PC-3 (cell line): ENCODE measurements around the gene DCP1B. TPM values are rescaled to one million over a fixed set of nuclear protein-coding genes. Genes with fewer than 3 reads are reported as not detected.

Experiments
- ATAC-seq: fragments of 200-7000 bp; cut with Tn5 transposase; 2 replicates; pipeline ENCODE4 v1.9.1; 2020; ENCODE audit warnings: mild to moderate bottlenecking, moderate library complexity
- BruUV-seq: library from RNA; stranded (reverse); fragments of 400-500 nt; replicated peaks from 2 replicates; lab custom pipeline; 2021; lab: Mats Ljungman, UMichigan
- CTCF ChIA-PET: fragments of 300-600 bp; sonication (Branson Sonifier 250); formaldehyde crosslinking; loops from one replicate; lab custom pipeline; 2022; ENCODE audit warnings: antibody characterized with exemption; lab: Charles Lee
- POLR2A ChIA-PET: fragments of 300-600 bp; sonication (Branson Sonifier 250); formaldehyde crosslinking; loops from one replicate; lab custom pipeline; 2022; ENCODE audit warnings: antibody characterized with exemption; ENCODE audit not compliant: unreplicated experiment; lab: Charles Lee
- DNase-seq: peaks from one replicate; pipeline ENCODE4 v3.0.0-alpha.2; 2015
- H2AFZ ChIP-seq: fragments of 300-600 bp; sonication (generic); 2 replicates; pipeline ENCODE4 v1.6.0; 2016; ENCODE audit warnings: antibody characterized with exemption, low read length
- H3F3A ChIP-seq: fragments of 300-600 bp; sonication (generic); one replicate; pipeline ENCODE4 v1.6.0; 2017; ENCODE audit warnings: antibody characterized with exemption, low read length, control low read depth, mild to moderate bottlenecking; ENCODE audit not compliant: unreplicated experiment
- H3K27ac ChIP-seq: fragments of 300-600 bp; sonication (generic); 2 replicates; pipeline ENCODE4 v1.5.1; 2016; ENCODE audit warnings: mild to moderate bottlenecking, low read length
- H3K27me3 ChIP-seq: fragments of 300-600 bp; sonication (generic); 2 replicates; pipeline ENCODE4 v1.6.1; 2016; ENCODE audit warnings: low read length, mixed read lengths
- H3K36me3 ChIP-seq: fragments of 300-600 bp; sonication (generic); 2 replicates; pipeline ENCODE4 v1.6.1; 2016; ENCODE audit warnings: low read depth, mixed run types, low read length, mixed read lengths
- H3K4me1 ChIP-seq: fragments of 300-600 bp; sonication (generic); 2 replicates; pipeline ENCODE4 v1.5.1; 2016; ENCODE audit warnings: low read length; ENCODE audit not compliant: insufficient read depth
- H3K4me2 ChIP-seq: fragments of 300-600 bp; sonication (generic); 2 replicates; pipeline ENCODE4 v1.6.0; 2016; ENCODE audit warnings: low read length
- H3K4me3 ChIP-seq: fragments of 300-600 bp; sonication (generic); 2 replicates; pipeline ENCODE4 v1.5.1; 2016; ENCODE audit warnings: mild to moderate bottlenecking, low read length, mixed read lengths
- H3K79me2 ChIP-seq: fragments of 300-600 bp; sonication (generic); 2 replicates; pipeline ENCODE4 v1.6.1; 2017; ENCODE audit warnings: low read length, mixed read lengths
- H3K9ac ChIP-seq: fragments of 300-600 bp; sonication (generic); 2 replicates; pipeline ENCODE4 v1.6.0; 2016; ENCODE audit warnings: mild to moderate bottlenecking, low read length
- H3K9me2 ChIP-seq: fragments of 300-600 bp; sonication (generic); replicated peaks from 2 replicates; pipeline ENCODE4 v1.6.1; 2016; ENCODE audit warnings: mixed run types, low read length, mixed read lengths
- H3K9me3 ChIP-seq: fragments of 300-600 bp; sonication (generic); 2 replicates; pipeline ENCODE4 v1.6.1; 2016; ENCODE audit warnings: low read length, mixed read lengths
- H4K20me1 ChIP-seq: fragments of 300-600 bp; sonication (generic); 2 replicates; pipeline ENCODE4 v1.6.1; 2016; ENCODE audit warnings: low read length, mixed read lengths
- CTCF ChIP-seq: fragments of 300-600 bp; sonication (generic); conservative IDR thresholded peaks from 2 replicates; pipeline ENCODE4 v1.5.1; 2017; ENCODE audit warnings: antibody characterized with exemption, low read depth, mild to moderate bottlenecking, low read length
- EZH2 ChIP-seq: fragments of 300-600 bp; sonication (generic); IDR thresholded peaks from one replicate; pipeline ENCODE4 v1.6.1; 2017; ENCODE audit warnings: antibody characterized with exemption, mild to moderate bottlenecking, low read length; ENCODE audit not compliant: unreplicated experiment
- EZH2phosphoT487 ChIP-seq: fragments of 300-600 bp; sonication (generic); IDR thresholded peaks from 2 replicates; pipeline ENCODE4 v1.6.1; 2018; ENCODE audit warnings: mild to moderate bottlenecking, antibody characterized with exemption, low read length, borderline replicate concordance
- intact Hi-C: fragments of 100-400 bp; cut with micrococcal nuclease; formaldehyde crosslinking; loops from 2 replicates; pipeline ENCODE4 v1.9.0; 2023
- total RNA-seq: library from RNA; depleted of rRNA; stranded (reverse); fragments of >200 nt; gene quantifications from 2 replicates; pipeline ENCODE4 v1.2.3, GENCODE V29; 2014

The DCP1B gene
- total RNA-seq, 1 experiment from 2014 or later, result 4.9 TPM

GRCh38 chr12:1917172-1918070, 86.8 kb downstream of the DCP1B start:
- ChIA-PET CTCF (no interaction called here), POLR2A (no interaction called here)
- no peak for TF ChIP-seq CTCF
- TF ChIP-seq EZH2, result no peak
- TF ChIP-seq EZH2phosphoT487, result no peak
- DNase-seq, result no peak
- H4K20me1 ChIP-seq, result no peaks in the 10 kb centered on the region
- ATAC-seq, result no peak
- no peak overlapping the region for H3K9ac ChIP-seq
- no peak overlapping the region for H3K4me2 ChIP-seq
- no peaks in the 10 kb centered on the region for H3F3A ChIP-seq
- no peaks in the 10 kb centered on the region for H3K9me3 ChIP-seq
- no peak overlapping the region for H3K27ac ChIP-seq
- H3K4me1 ChIP-seq, result peaks cover 3% of the 10 kb centered on the region; the same call in 1 of the 2 replicates
- no peaks in the 10 kb centered on the region for H3K36me3 ChIP-seq
- intact Hi-C loops, result no loop called here
- 0 out of 2 replicates have a peak, but pooled peaks cover 11% of the 10 kb centered on the region for H3K27me3 ChIP-seq
- no TSS peak for BruUV-seq
- no peaks in the 10 kb centered on the region for H3K9me2 ChIP-seq
- no peak overlapping the region for H3K4me3 ChIP-seq
- H3K79me2 ChIP-seq, result no peaks in the 10 kb centered on the region
- no peak overlapping the region for H2AFZ ChIP-seq

- Histone ChIP-seq H3K4me1 (peaks cover 7% of the 10 kb centered on the region; the same call in 1 of the 2 replicates), H3K9ac (no peak overlapping the region), H3K27me3 (0 out of 2 replicates have a peak, but pooled peaks cover 11% of the 10 kb centered on the region), H3K4me2 (no peak overlapping the region), H3K27ac (no peak overlapping the region), H3K36me3 (no peaks in the 10 kb centered on the region), H3K79me2 (no peaks in the 10 kb centered on the region), H3K4me3 (no peak overlapping the region), H3K9me3 (no peaks in the 10 kb centered on the region), H3K9me2 (no peaks in the 10 kb centered on the region), H2AFZ (no peak overlapping the region), H3F3A (no peaks in the 10 kb centered on the region), H4K20me1 (no peaks in the 10 kb centered on the region)
- ChIA-PET CTCF (no interaction called here), POLR2A (no interaction called here)
- DNase-seq (no peak), ATAC-seq (no peak)
- no peak for TF ChIP-seq EZH2
- TF ChIP-seq CTCF, result no peak
- no peak for TF ChIP-seq EZH2phosphoT487
- BruUV-seq, result no TSS peak
- intact Hi-C loops, result no loop called here
Measured at GRCh38 chr12:1916371-1917171, 87.7 kb downstream of the DCP1B start.
